Spleen (tissue), 7 donors: ENCODE results near the gene IRS1.

Experiments
- CTCF ChIP-seq, 11 experiments: fragments of 200-600 bp in 7 of 11; fragments of 450-650 bp in 4 of 11; sonication (generic) in 4 of 11; IDR thresholded peaks in 8 of 11; conservative IDR thresholded peaks in 3 of 11; 1 replicate in 7 of 11; 2 replicates in 4 of 11; pipeline versions ENCODE4 v1.4.0 to v1.8.0; 2016 to 2021; ENCODE audit warnings: antibody characterized with exemption in 11 of 11, inconsistent platforms in 4 of 11, mild to moderate bottlenecking in 1 of 11
- POLR2AphosphoS5 ChIP-seq, 3 donors: sonication (generic); formaldehyde crosslinking; IDR thresholded peaks; one replicate each; pipeline ENCODE4 v1.5.1; 2017; ENCODE audit warnings: antibody characterized with exemption in 3 of 3
- donor health status: DM: no; HTN: no; CAD: no; lungs with moderate emphysema.
- donor health status: DM: no; HTN: no; CAD: no.
- donor health status: DM: no; HTN: no; CAD: no.

- TF ChIP-seq POLR2AphosphoS5 (IDR thresholded peaks at IDR 0.05) (no peak), CTCF (IDR thresholded peaks at IDR 0.05 in 8 of 11, conservative IDR thresholded peaks at IDR 0.05 in 3 of 11) (no peak)
Measured at GRCh38 chr2:226738821-226739544, 60.6 kb downstream of the IRS1 start.
